NCI-H2081 (cell line): ENCODE measurements around the gene IP6K2.
A peak's percentile ranks its signal among the peaks of the same experiment; 100 is the strongest.
"Not testable (repeated sequence)": the region's sequence is repeated elsewhere in the genome, so short reads cannot be mapped to it uniquely, and the experiment has no call there.

Source experiments
- DNase-seq, 2 experiments: peaks; one replicate each; lab custom pipeline; 2025; lab: John Stamatoyannopoulos, UW

IP6K2 gene

GRCh38 chr3:48727511-48727910, 10.5 kb upstream of the IP6K2 start:
- DNase-seq = no peak

- not testable (repeated sequence) for DNase-seq
Measured at GRCh38 chr3:48725185-48725855, 8.3 kb upstream of the IP6K2 start.

- DNase-seq = no peak
Measured at GRCh38 chr3:48723725-48724124, 6.7 kb upstream of the IP6K2 start.

GRCh38 chr3:48723293-48723692, 6.3 kb upstream of the IP6K2 start:
- DNase-seq = not testable (repeated sequence)

GRCh38 chr3:48716508-48716981, 476 bp downstream of the IP6K2 start:
- peak in 1 of 2 experiments; percentile 19 for DNase-seq

- peak in 1 of 2 experiments; percentile 3 for DNase-seq
Measured at GRCh38 chr3:48715174-48715800, 1.7 kb downstream of the IP6K2 start.

GRCh38 chr3:48711727-48712126, 5.3 kb downstream of the IP6K2 start:
- no peak for DNase-seq

GRCh38 chr3:48709051-48709461, 8.0 kb downstream of the IP6K2 start:
- DNase-seq = peak; percentile 8 to 58

GRCh38 chr3:48708481-48708889, 8.5 kb downstream of the IP6K2 start:
- DNase-seq = no peak

GRCh38 chr3:48707157-48707556, 9.9 kb downstream of the IP6K2 start:
- no peak for DNase-seq

GRCh38 chr3:48702320-48702920, 14.6 kb downstream of the IP6K2 start:
- no peak for DNase-seq

GRCh38 chr3:48700731-48701405, 16.2 kb downstream of the IP6K2 start:
- DNase-seq = no peak

- no peak for DNase-seq
Measured at GRCh38 chr3:48698891-48699290, 18.1 kb downstream of the IP6K2 start.

- DNase-seq = no peak
Measured at GRCh38 chr3:48697952-48698351, 19.1 kb downstream of the IP6K2 start.

GRCh38 chr3:48696601-48697000, 20.4 kb downstream of the IP6K2 start:
- DNase-seq = no peak

- no peak for DNase-seq
Measured at GRCh38 chr3:48696156-48696555, 20.9 kb downstream of the IP6K2 start.

- DNase-seq = no peak
Measured at GRCh38 chr3:48695393-48695753, 21.6 kb downstream of the IP6K2 start.

GRCh38 chr3:48694610-48695392, 22.2 kb downstream of the IP6K2 start:
- no peak for DNase-seq

- no peak for DNase-seq
Measured at GRCh38 chr3:48693826-48694225, 23.2 kb downstream of the IP6K2 start.

- DNase-seq = no peak
Measured at GRCh38 chr3:48692551-48692950, 24.5 kb downstream of the IP6K2 start.

GRCh38 chr3:48690846-48691458, 26.1 kb downstream of the IP6K2 start:
- DNase-seq = no peak
